ENCODE measurements around the gene PRRG1.
"Not testable (repeated sequence)": the region's sequence is repeated elsewhere in the genome, so short reads cannot be mapped to it uniquely, and the experiment has no call there.

Gene PRRG1

DNA sequence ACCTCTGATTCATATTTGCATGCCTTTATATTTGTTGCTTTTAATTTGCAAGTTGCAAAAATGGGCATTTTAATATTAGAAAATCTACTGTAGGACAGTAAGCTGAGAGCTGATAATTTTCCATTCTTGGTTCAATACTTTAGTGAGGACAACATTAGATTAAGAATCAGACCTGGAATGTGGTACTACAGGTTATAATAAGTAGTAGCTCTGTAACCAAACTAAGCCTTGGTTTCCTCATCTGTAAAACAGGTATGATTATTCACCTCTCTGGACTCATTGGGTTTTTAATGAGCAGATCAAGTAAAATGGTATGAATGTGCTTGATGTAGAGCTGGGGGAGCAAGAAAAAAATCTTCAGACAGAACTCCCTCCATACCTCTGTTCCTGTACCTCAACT is 31.1 kb downstream of the PRRG1 start:
- DNase-seq, result no peak

DNA sequence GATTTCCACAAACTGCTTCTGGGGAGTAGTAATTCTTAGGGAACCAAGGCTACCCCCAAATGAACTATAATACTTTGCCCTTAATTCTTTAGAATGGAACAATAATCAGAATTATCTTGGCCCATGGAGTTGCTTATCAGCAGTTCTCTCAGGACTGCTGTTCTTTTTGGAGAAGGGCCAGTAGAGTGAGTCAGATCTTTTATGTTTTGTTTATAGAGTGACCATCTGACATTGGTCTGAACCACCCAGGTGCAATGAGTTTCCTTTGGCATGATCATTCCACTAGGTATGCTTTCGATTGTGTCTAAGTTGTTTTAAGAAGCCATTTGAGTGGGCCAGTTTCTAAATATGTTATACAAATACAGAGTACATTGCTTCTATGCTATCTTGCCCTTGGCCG is 31.8 kb downstream of the PRRG1 start:
- DNase-seq, result no peak

GRCh38 chrX:37383313-37383712 is 34.1 kb downstream of the PRRG1 start:
- DNase-seq, result no peak

DNA sequence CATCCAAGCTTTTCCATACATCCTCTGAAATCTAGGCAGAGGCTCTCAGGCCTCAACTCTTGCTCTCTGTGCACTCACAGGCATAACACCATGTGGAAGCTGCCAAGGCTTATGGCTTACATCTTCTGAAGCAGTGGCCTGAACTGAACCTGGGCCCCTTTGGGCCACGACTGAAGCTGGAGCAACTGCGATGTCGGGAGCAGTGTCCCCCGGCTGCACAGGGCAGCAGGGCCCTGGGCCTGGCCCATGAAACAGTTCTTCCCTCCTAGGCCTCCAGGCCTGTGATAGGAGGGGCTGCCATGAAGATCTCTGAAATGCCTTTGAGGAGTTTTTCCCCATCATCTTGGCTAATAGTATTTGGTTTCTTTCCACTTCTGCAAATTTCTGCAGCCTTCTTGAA is 39.2 kb downstream of the PRRG1 start:
- DNase-seq, result no peak

DNA sequence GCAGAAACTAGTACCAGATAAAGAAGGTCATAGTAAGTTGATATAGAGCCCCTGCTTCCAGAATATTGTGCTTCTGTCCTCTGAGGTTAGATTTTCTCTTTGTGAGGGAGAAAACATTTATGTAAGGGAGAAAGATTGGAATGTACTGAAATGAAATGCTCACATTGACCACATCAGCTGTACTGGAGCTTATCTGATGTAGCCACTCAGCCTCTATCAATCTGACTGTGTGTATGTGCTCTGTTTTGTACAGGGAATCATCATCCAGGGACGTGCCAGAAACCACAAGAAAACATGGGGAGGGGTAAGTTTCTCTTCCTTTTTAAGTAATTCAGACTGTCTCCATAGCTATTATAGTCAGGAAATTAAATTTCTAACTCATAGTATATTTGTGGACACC is 56.8 kb downstream of the PRRG1 start:
- no peak for DNase-seq

DNA sequence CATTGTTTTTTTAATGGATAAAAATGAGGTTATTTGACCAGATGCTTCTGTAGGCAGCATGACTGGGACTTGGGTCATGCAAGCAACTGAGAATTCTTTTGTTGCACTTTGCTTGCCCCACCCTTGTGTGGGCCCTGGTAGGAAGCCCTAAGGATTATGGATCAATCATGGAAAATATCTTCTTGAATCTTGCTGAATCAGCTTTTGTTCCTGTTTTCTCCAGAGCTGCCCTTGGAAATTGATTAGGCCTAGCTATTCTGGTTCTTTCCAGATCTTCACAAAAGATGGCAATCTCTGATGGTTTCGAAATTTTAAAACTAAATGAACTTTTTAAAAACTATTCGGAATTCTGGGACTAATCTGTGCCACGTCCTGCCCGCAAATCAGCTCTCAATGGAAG is 58.6 kb downstream of the PRRG1 start:
- no peak for DNase-seq

GRCh38 chrX:37409278-37409677 is 60.1 kb downstream of the PRRG1 start:
- no peak for DNase-seq

- DNase-seq, result no peak
These were observed 71.0 kb downstream of the PRRG1 start for GRCh38 chrX:37420185-37420584.

- DNase-seq, result no peak
These were observed 71.6 kb downstream of the PRRG1 start for GRCh38 chrX:37420756-37421155.

GRCh38 chrX:37424000-37424429 is 74.9 kb downstream of the PRRG1 start:
- no peak for DNase-seq

- DNase-seq, result no peak
These were observed 76.2 kb downstream of the PRRG1 start for GRCh38 chrX:37425370-37425769.

- not testable (repeated sequence) for DNase-seq
These were observed 79.8 kb downstream of the PRRG1 start for GRCh38 chrX:37428962-37429361.

DNA sequence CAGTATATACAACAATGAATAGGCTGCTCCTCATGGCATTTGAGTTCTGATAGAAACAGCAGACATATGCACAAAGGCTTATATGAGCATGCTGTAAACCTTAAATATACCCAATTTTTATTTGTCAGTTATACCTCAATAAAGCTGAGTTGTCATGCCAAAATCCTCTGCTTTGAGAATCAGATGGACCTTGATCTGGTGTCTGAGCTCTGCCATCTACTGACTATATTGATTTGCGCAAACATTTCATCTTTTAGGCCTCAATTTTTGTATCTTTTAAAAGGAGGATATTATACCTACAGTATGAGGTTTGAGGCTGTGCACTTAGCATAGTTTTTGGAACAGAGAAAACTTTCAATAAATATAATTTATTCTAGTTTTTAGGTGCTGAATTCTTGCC is 85.2 kb downstream of the PRRG1 start:
- no peak for DNase-seq

GRCh38 chrX:37437160-37437559 is 88.0 kb downstream of the PRRG1 start:
- DNase-seq, result no peak

GRCh38 chrX:37441377-37441776 is 92.2 kb downstream of the PRRG1 start:
- no peak for DNase-seq

DNA sequence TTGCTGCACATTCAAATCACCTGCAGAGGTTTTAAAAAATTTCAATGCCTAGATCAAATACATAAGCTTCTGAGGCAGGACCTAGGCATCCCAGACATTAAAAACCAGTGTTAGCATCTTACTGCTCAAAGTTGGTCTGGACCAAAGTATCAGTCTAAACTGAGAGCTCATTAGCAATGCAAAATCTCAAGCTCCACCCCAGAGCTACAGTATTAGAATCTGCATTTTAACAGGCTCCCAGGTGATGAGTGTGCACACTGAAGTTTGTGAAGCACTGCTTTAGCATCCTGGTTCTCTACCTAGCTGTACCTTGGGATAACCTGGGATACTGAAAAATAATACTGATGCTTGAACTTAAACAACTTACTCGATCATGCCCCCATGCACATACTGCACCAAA is 96.0 kb downstream of the PRRG1 start:
- DNase-seq, result no peak

- DNase-seq, result no peak
These were observed 104.7 kb downstream of the PRRG1 start for GRCh38 chrX:37453821-37454220.

DNA sequence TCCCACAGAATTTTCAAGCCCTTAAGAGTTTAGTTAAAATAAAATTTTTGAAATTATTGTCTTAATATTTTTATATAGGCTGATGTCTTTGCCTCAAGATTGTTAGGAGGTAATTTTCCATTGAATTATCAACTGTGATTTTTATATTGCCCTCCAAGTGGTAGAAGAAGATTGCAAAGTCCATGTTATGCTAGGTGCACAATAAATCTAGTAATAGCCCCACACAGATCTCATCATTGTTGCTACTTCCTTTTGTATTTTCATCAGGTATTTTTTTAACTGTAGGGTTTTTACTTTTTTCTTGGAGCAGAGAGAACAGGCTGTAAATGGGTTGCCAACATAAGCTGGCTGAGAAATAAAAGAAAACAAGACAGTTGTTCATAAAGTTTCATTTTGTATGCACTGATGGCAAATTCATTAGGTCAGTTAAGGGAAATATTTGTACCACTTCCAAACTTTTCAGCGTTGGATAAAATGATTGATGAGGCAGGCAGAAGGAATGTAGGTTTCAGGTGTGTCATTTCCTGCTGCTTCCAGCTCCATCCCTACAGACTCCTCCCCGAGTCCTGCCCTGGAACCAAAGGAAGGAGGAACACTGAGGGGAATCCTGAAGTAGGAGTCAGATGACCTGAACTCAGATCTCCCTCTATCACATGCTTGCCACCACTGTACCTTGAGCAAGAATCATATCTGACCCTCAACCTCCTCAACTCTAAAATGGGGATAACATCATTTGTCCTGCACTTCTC is 105.5 kb downstream of the PRRG1 start:
- no peak for DNase-seq

DNA sequence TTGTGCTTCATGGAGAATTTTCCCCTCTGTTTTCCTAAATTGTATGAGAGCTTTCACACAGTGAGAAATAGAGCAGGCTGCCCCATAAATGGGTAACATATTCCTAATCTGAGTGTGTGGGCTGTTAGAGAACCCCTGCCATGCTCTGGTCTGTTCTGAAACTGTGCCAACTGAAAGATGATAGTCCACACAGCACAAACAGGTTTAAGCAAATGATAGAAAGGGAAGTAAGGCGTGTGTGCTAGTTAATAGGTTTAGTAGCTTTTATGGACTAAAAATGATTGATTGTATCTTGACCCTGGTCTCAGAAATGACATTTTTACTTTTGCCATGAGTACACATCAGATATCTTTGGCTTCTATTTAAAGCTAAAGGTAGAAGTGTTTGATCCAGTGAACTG is 106.2 kb downstream of the PRRG1 start:
- DNase-seq, result no peak

GRCh38 chrX:37460285-37460684 is 111.1 kb downstream of the PRRG1 start:
- DNase-seq, result not testable (repeated sequence)

GRCh38 chrX:37462346-37462745 is 113.2 kb downstream of the PRRG1 start:
- no peak for DNase-seq

GRCh38 chrX:37468124-37468739 is 119.1 kb downstream of the PRRG1 start:
- no peak for DNase-seq

GRCh38 chrX:37470711-37471110 is 121.5 kb downstream of the PRRG1 start:
- DNase-seq, result no peak

GRCh38 chrX:37472836-37473235 is 123.7 kb downstream of the PRRG1 start:
- no peak for DNase-seq

GRCh38 chrX:37474478-37474877 is 125.3 kb downstream of the PRRG1 start:
- no peak for DNase-seq

Measured in CD4-positive, alpha-beta T cell treated with Interleukin-12 subunit alpha and Interleukin-12 subunit beta, for 1 hour (primary cell).